ENCODE data around the gene IFT80. TPM values are rescaled to one million over a fixed set of nuclear protein-coding genes. Genes with fewer than 3 reads are reported as not detected.
A peak's percentile ranks its signal among the peaks of the same experiment; 100 is the strongest.
"Not testable (repeated sequence)": the region's sequence is repeated elsewhere in the genome, so short reads cannot be mapped to it uniquely, and the experiment has no call there.

IFT80 gene
- total RNA-seq, 6 donors from 2014 or later: 12.1 to 68.1 (median 28.4) TPM

GRCh38 chr3:160260587-160261270 is 138.3 kb downstream of the IFT80 start:
- no peaks in the 10 kb centered on the region for H3K36me3 ChIP-seq
- WGBS, 2 donors: 79 to 81% methylated on average over 7 of the region's 7 CpGs
- no peaks in the 10 kb centered on the region for H3K27me3 ChIP-seq
- H3K27ac ChIP-seq: no peak overlapping the region
- DNase-seq (no peak), ATAC-seq (ENCODE audit: low FRiP score in 2 of 2) (peak in 1 of 2 donors; percentile 54)
- TF ChIP-seq EP300 (IDR thresholded peaks at IDR 0.05) (no peak), CTCF (IDR thresholded peaks at IDR 0.05) (no peak), POLR2A (IDR thresholded peaks at IDR 0.05) (no peak), POLR2AphosphoS5 (IDR thresholded peaks at IDR 0.05) (no peak)
- no peak overlapping the region for H3K4me3 ChIP-seq
- no peaks in the 10 kb centered on the region for H3K9me3 ChIP-seq
- H3K4me1 ChIP-seq: peaks cover 0 to 4% (median 3%) of the 10 kb centered on the region in 4 donors

- no peak for ATAC-seq (ENCODE audit: low FRiP score in 2 of 2)
- no peak overlapping the region for H3K4me3 ChIP-seq
- no peaks in the 10 kb centered on the region for H3K36me3 ChIP-seq
- no peak overlapping the region for H3K27ac ChIP-seq
- 69 to 73% methylated on average over 1 of the region's 1 CpG for WGBS, 2 donors
- no peak for DNase-seq
- peaks cover 0 to 4% (median 3%) of the 10 kb centered on the region in 4 donors for H3K4me1 ChIP-seq
- no peak for TF ChIP-seq POLR2AphosphoS5 (IDR thresholded peaks at IDR 0.05)
- TF ChIP-seq POLR2A (IDR thresholded peaks at IDR 0.05): no peak
- TF ChIP-seq EP300 (IDR thresholded peaks at IDR 0.05): no peak
- H3K27me3 ChIP-seq: no peaks in the 10 kb centered on the region
- H3K9me3 ChIP-seq: no peaks in the 10 kb centered on the region
Measured at GRCh38 chr3:160259589-160259988, 139.4 kb downstream of the IFT80 start.

GRCh38 chr3:160257606-160258005 is 141.4 kb downstream of the IFT80 start:
- ATAC-seq (ENCODE audit: low FRiP score in 2 of 2) (no peak), DNase-seq (no peak)
- H3K27me3 ChIP-seq: no peaks in the 10 kb centered on the region
- no peak overlapping the region for H3K4me3 ChIP-seq
- no peaks in the 10 kb centered on the region for H3K9me3 ChIP-seq
- no peak overlapping the region for H3K27ac ChIP-seq
- H3K36me3 ChIP-seq: no peaks in the 10 kb centered on the region
- TF ChIP-seq EP300 (IDR thresholded peaks at IDR 0.05) (no peak), POLR2AphosphoS5 (IDR thresholded peaks at IDR 0.05) (no peak), CTCF (IDR thresholded peaks at IDR 0.05) (no peak)
- peaks cover 0 to 4% (median 3%) of the 10 kb centered on the region in 4 donors for H3K4me1 ChIP-seq
- 50 to 64% methylated on average over 2 of the region's 2 CpGs for WGBS, 2 donors

GRCh38 chr3:160253298-160253697 is 145.7 kb downstream of the IFT80 start:
- Histone ChIP-seq H3K27me3 (no peaks in the 10 kb centered on the region), H3K9me3 (no peaks in the 10 kb centered on the region), H3K4me1 (no peaks in the 10 kb centered on the region), H3K27ac (no peak overlapping the region), H3K36me3 (no peaks in the 10 kb centered on the region), H3K4me3 (no peak overlapping the region)
- ATAC-seq (ENCODE audit: low FRiP score in 2 of 2): no peak
- no peak for DNase-seq
- no peak for TF ChIP-seq EP300 (IDR thresholded peaks at IDR 0.05)

GRCh38 chr3:160247766-160248165 is 151.3 kb downstream of the IFT80 start:
- Histone ChIP-seq H3K4me1 (no peaks in the 10 kb centered on the region), H3K9me3 (no peaks in the 10 kb centered on the region), H3K36me3 (no peaks in the 10 kb centered on the region), H3K4me3 (no peak overlapping the region), H3K27ac (no peak overlapping the region), H3K27me3 (no peaks in the 10 kb centered on the region)
- TF ChIP-seq EP300 (IDR thresholded peaks at IDR 0.05) (no peak), CTCF (IDR thresholded peaks at IDR 0.05) (no peak), POLR2AphosphoS5 (IDR thresholded peaks at IDR 0.05) (no peak), POLR2A (IDR thresholded peaks at IDR 0.05) (no peak)
- ATAC-seq (ENCODE audit: low FRiP score in 2 of 2) (no peak), DNase-seq (no peak)
- WGBS, 2 donors: 81 to 86% methylated on average over 1 of the region's 1 CpG

GRCh38 chr3:160245261-160245800 is 153.7 kb downstream of the IFT80 start:
- H3K36me3 ChIP-seq: no peaks in the 10 kb centered on the region
- ATAC-seq (ENCODE audit: low FRiP score in 2 of 2) (no peak), DNase-seq (peak in 1 of 2 donors; percentile 21)
- WGBS, 2 donors: 91 to 97% methylated on average over 9 of the region's 9 CpGs
- H3K27me3 ChIP-seq: no peaks in the 10 kb centered on the region
- no peaks in the 10 kb centered on the region for H3K4me1 ChIP-seq
- no peak for TF ChIP-seq CTCF (IDR thresholded peaks at IDR 0.05)
- TF ChIP-seq POLR2A (IDR thresholded peaks at IDR 0.05): no peak
- no peak for TF ChIP-seq POLR2AphosphoS5 (IDR thresholded peaks at IDR 0.05)
- no peak for TF ChIP-seq EP300 (IDR thresholded peaks at IDR 0.05)
- H3K4me3 ChIP-seq: no peak overlapping the region
- no peak overlapping the region for H3K27ac ChIP-seq
- no peaks in the 10 kb centered on the region for H3K9me3 ChIP-seq

- ATAC-seq (ENCODE audit: low FRiP score in 2 of 2); H3K27me3 ChIP-seq; H3K36me3 ChIP-seq; DNase-seq; H3K4me3 ChIP-seq; H3K27ac ChIP-seq; H3K9me3 ChIP-seq; H3K4me1 ChIP-seq: not testable (repeated sequence)
- 87 to 93% methylated on average over 6 of the region's 6 CpGs for WGBS, 2 donors
Measured at GRCh38 chr3:160240719-160241118, 158.3 kb downstream of the IFT80 start.
